H9 (cell line): Measurements from ENCODE around the gene CHST8. TPM values are rescaled to one million over a fixed set of nuclear protein-coding genes. Genes with fewer than 3 reads are reported as not detected.

ENCODE experiments used
- DNase-seq: peaks from one replicate; pipeline ENCODE4 v3.0.0-alpha.2; 2017
- H2AFZ ChIP-seq: one replicate; pipeline ENCODE4 v1.6.1; 2013; ENCODE audit warnings: mild to moderate bottlenecking, low read length, control low read depth, moderate library complexity
- H2AK5ac ChIP-seq: 2 replicates; pipeline ENCODE4 v1.6.1; 2013; ENCODE audit warnings: low read length, control low read depth, mixed read lengths; ENCODE audit not compliant: insufficient read length
- H2BK120ac ChIP-seq: one replicate; pipeline ENCODE4 v1.6.1; 2013; ENCODE audit warnings: low read depth, mild to moderate bottlenecking, low read length, control low read depth, inconsistent platforms; ENCODE audit not compliant: poor library complexity, severe bottlenecking
- H2BK12ac ChIP-seq: 2 replicates; pipeline ENCODE4 v1.6.1; 2013; ENCODE audit warnings: low read length, control low read depth, mixed read lengths, low read depth; ENCODE audit not compliant: insufficient read length
- H2BK15ac ChIP-seq: 2 replicates; pipeline ENCODE4 v1.6.1; 2013; ENCODE audit warnings: low read depth, low read length, control low read depth
- H2BK20ac ChIP-seq: one replicate; pipeline ENCODE4 v1.6.1; 2013; ENCODE audit warnings: low read depth, mild to moderate bottlenecking, low read length, control low read depth, inconsistent platforms; ENCODE audit not compliant: poor library complexity, severe bottlenecking
- H2BK5ac ChIP-seq: 2 replicates; pipeline ENCODE4 v1.6.1; 2013; ENCODE audit warnings: low read length, control low read depth, mixed read lengths; ENCODE audit not compliant: insufficient read length
- H3K14ac ChIP-seq: 2 replicates; pipeline ENCODE4 v1.6.1; 2013; ENCODE audit warnings: low read length, control low read depth; ENCODE audit not compliant: insufficient read depth
- H3K18ac ChIP-seq: 2 replicates; pipeline ENCODE4 v1.6.1; 2013; ENCODE audit warnings: low read depth, mild to moderate bottlenecking, mixed read lengths, low read length, control low read depth; ENCODE audit not compliant: insufficient read length
- H3K23ac ChIP-seq: 2 replicates; pipeline ENCODE4 v1.6.1; 2013; ENCODE audit warnings: low read length, control low read depth, mixed read lengths, low read depth; ENCODE audit not compliant: insufficient read length
- H3K23me2 ChIP-seq: 2 replicates; pipeline ENCODE4 v1.6.1; 2013; ENCODE audit warnings: low read depth, mild to moderate bottlenecking, mixed read lengths, low read length, control low read depth; ENCODE audit not compliant: insufficient read length, poor library complexity, severe bottlenecking
- H3K27ac ChIP-seq: 2 replicates; pipeline ENCODE4 v1.5.1; 2013; ENCODE audit warnings: low read length, control low read depth, mixed read lengths, low read depth; ENCODE audit not compliant: insufficient read length
- H3K27me3 ChIP-seq: 2 replicates; pipeline ENCODE4 v1.6.1; 2013; ENCODE audit warnings: low read length, control low read depth, inconsistent platforms; ENCODE audit not compliant: insufficient read depth
- H3K4ac ChIP-seq: 2 replicates; pipeline ENCODE4 v1.6.1; 2013; ENCODE audit warnings: low read depth, mild to moderate bottlenecking, control low read depth, inconsistent platforms, low read length, moderate library complexity
- H3K4me1 ChIP-seq: 2 replicates; pipeline ENCODE4 v1.6.1; 2013; ENCODE audit warnings: low read length, control low read depth, inconsistent platforms; ENCODE audit not compliant: insufficient read depth
- H3K4me2 ChIP-seq: 2 replicates; pipeline ENCODE4 v1.6.1; 2013; ENCODE audit warnings: low read length, control low read depth, mixed read lengths; ENCODE audit not compliant: insufficient read length, insufficient read depth
- H3K56ac ChIP-seq: 2 replicates; pipeline ENCODE4 v1.6.1; 2013; ENCODE audit warnings: low read depth, mild to moderate bottlenecking, mixed read lengths, low read length, control low read depth; ENCODE audit not compliant: insufficient read length
- H3K79me1 ChIP-seq: 2 replicates; pipeline ENCODE4 v1.6.1; 2013; ENCODE audit warnings: low read depth, mild to moderate bottlenecking, moderate library complexity, low read length, control low read depth, inconsistent platforms; ENCODE audit not compliant: insufficient read depth, poor library complexity, severe bottlenecking
- H3K79me2 ChIP-seq: 2 replicates; pipeline ENCODE4 v1.6.1; 2013; ENCODE audit warnings: low read length, control low read depth, inconsistent platforms; ENCODE audit not compliant: insufficient read depth
- H3K9ac ChIP-seq: 2 replicates; pipeline ENCODE4 v1.6.1; 2013; ENCODE audit warnings: low read length, control low read depth, mixed read lengths; ENCODE audit not compliant: insufficient read length; ENCODE audit errors: extremely low read depth
- H3K9me3 ChIP-seq: one replicate; pipeline ENCODE4 v1.6.1; 2013; ENCODE audit warnings: low read depth, low read length, inconsistent platforms; ENCODE audit not compliant: control insufficient read depth
- H3T11ph ChIP-seq: one replicate; pipeline ENCODE4 v1.6.1; 2013; ENCODE audit warnings: mild to moderate bottlenecking, low read length, control low read depth, inconsistent platforms
- H4K20me1 ChIP-seq: one replicate; pipeline ENCODE4 v1.6.1; 2013; ENCODE audit not compliant: control insufficient read depth, insufficient read length, insufficient read depth
- H4K5ac ChIP-seq: 2 replicates; pipeline ENCODE4 v1.6.1; 2013; ENCODE audit warnings: low read depth, mild to moderate bottlenecking, mixed read lengths, low read length, control low read depth; ENCODE audit not compliant: insufficient read length
- H4K8ac ChIP-seq: replicated peaks from 2 replicates; pipeline ENCODE4 v1.6.1; 2013; ENCODE audit warnings: low read length, control low read depth, mixed read lengths, low read depth; ENCODE audit not compliant: insufficient read length
- H4K91ac ChIP-seq: 2 replicates; pipeline ENCODE4 v1.6.1; 2013; ENCODE audit warnings: low read depth, mild to moderate bottlenecking, moderate library complexity, mixed read lengths, low read length, control low read depth; ENCODE audit not compliant: insufficient read length
- H3K27ac Mint-ChIP-seq, 3 experiments: 2 replicates in 2 of 3; 3 replicates in 1 of 3; pipeline ENCODE4 v1.8.0; 2020 to 2021; ENCODE audit warnings: mixed read lengths in 3 of 3, mild to moderate bottlenecking in 1 of 3, moderate library complexity in 1 of 3
- H3K27me3 Mint-ChIP-seq: 2 replicates; pipeline ENCODE4 v1.8.0; 2021; ENCODE audit warnings: low read depth, mild to moderate bottlenecking, moderate library complexity, mixed read lengths
- H3K36me3 Mint-ChIP-seq, 3 experiments: 2 replicates in 2 of 3; 3 replicates in 1 of 3; pipeline ENCODE4 v1.8.0; 2020 to 2021; ENCODE audit warnings: low read depth in 3 of 3, mixed read lengths in 3 of 3; ENCODE audit not compliant: insufficient read depth in 1 of 3
- H3K4me1 Mint-ChIP-seq, 2 experiments: 2 replicates each; pipeline ENCODE4 v1.8.0; 2020; ENCODE audit warnings: mixed read lengths in 2 of 2
- H3K4me3 Mint-ChIP-seq, 2 experiments: 2 replicates in 1 of 2; 3 replicates in 1 of 2; pipeline ENCODE4 v1.8.0; 2020 to 2021; ENCODE audit warnings: mild to moderate bottlenecking in 2 of 2, mixed read lengths in 2 of 2, moderate library complexity in 1 of 2
- H3K9me3 Mint-ChIP-seq, 2 experiments: 2 replicates in 1 of 2; 3 replicates in 1 of 2; pipeline ENCODE4 v1.8.0; 2020; ENCODE audit warnings: mild to moderate bottlenecking in 2 of 2, mixed read lengths in 2 of 2, moderate library complexity in 1 of 2
- WGBS: extraction: QIAGEN DNeasy Blood & Tissue Kit; methylation state at CpG from one replicate; pipeline ENCODE4 v1.1.7; 2013; ENCODE audit warnings: missing lambda C conversion rate, low lambda C conversion rate, mixed read lengths; ENCODE audit not compliant: insufficient read length; ENCODE audit errors: extremely low coverage; 5-methylcytosine and 5-hydroxymethylcytosine counted together
- total RNA-seq: library from RNA; stranded (reverse); gene quantifications from 2 replicates; pipeline ENCODE4 v1.2.1, GENCODE V29; 2021
- TF ChIP-seq, protein P1 (sequence below): fragments of 200-600 bp; sonication (generic); conservative IDR thresholded peaks from 3 replicates; pipeline ENCODE4 v1.8.0; 2021; ENCODE audit warnings: antibody characterized with exemption, mild to moderate bottlenecking

Gene CHST8
- total RNA-seq, 1 experiment from 2014 or later = 5.1 TPM

- Histone ChIP-seq H3K9ac (no peak overlapping the region), H4K91ac (no peak overlapping the region), H4K5ac (no peak overlapping the region), H2BK5ac (no peak overlapping the region), H3K23me2 (no peaks in the 10 kb centered on the region), H4K20me1 (no peaks in the 10 kb centered on the region), H3K56ac (no peak overlapping the region), H3K27ac (no peak overlapping the region), H2AK5ac (no peak overlapping the region), H3K9me3 (no peaks in the 10 kb centered on the region), H3K79me1 (no peaks in the 10 kb centered on the region), H3K4ac (no peak overlapping the region), H3K79me2 (no peaks in the 10 kb centered on the region), H3K27me3 (no peaks in the 10 kb centered on the region), H3K4me1 (peaks cover 6% of the 10 kb centered on the region; the same call in 1 of the 2 replicates), H2BK15ac (no peak overlapping the region), H2AFZ (no peak overlapping the region), H3K18ac (no peak overlapping the region), H2BK12ac (no peak overlapping the region), H3K14ac (no peak overlapping the region; the same call in 1 of the 2 replicates), H3T11ph (no peak overlapping the region), H3K23ac (no peak overlapping the region), H2BK20ac (no peak overlapping the region), H2BK120ac (no peak overlapping the region), H3K4me2 (no peak overlapping the region), H4K8ac (no peak overlapping the region)
- TF ChIP-seq, protein P1, sequence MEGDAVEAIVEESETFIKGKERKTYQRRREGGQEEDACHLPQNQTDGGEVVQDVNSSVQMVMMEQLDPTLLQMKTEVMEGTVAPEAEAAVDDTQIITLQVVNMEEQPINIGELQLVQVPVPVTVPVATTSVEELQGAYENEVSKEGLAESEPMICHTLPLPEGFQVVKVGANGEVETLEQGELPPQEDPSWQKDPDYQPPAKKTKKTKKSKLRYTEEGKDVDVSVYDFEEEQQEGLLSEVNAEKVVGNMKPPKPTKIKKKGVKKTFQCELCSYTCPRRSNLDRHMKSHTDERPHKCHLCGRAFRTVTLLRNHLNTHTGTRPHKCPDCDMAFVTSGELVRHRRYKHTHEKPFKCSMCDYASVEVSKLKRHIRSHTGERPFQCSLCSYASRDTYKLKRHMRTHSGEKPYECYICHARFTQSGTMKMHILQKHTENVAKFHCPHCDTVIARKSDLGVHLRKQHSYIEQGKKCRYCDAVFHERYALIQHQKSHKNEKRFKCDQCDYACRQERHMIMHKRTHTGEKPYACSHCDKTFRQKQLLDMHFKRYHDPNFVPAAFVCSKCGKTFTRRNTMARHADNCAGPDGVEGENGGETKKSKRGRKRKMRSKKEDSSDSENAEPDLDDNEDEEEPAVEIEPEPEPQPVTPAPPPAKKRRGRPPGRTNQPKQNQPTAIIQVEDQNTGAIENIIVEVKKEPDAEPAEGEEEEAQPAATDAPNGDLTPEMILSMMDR = no peak
- H3K4me1 Mint-ChIP-seq = peaks cover 15 to 17% of the 10 kb centered on the region in 2 experiments
- no CpG with 5 or more reads among the region's 11 CpGs for WGBS
- no peaks in the 10 kb centered on the region for H3K36me3 Mint-ChIP-seq
- no peak overlapping the region for H3K4me3 Mint-ChIP-seq
- H3K27me3 Mint-ChIP-seq = no peaks in the 10 kb centered on the region; the same call in none of the 2 replicates
- no peaks in the 10 kb centered on the region for H3K9me3 Mint-ChIP-seq
- DNase-seq = no peak
- peak overlapping the region in 2 of 3 experiments; percentile 72 to 86; a peak in 2 of 7 replicates for H3K27ac Mint-ChIP-seq
Measured at GRCh38 chr19:33660410-33661124, 38.8 kb downstream of the CHST8 start.
